HG03064 (cell line): ENCODE data around the gene CYB5R4.

ENCODE experiments used
- ATAC-seq: cut with Tn5 transposase; IDR thresholded peaks from one replicate; pipeline ENCODE4 v1.9.1; 2021; ENCODE audit warnings: low read depth; ENCODE audit not compliant: unreplicated experiment

The CYB5R4 gene

GRCh38 chr6:83976037-83976755 is 116.7 kb downstream of the CYB5R4 start:
- no peak for ATAC-seq

GRCh38 chr6:83976871-83977270 is 117.4 kb downstream of the CYB5R4 start:
- no peak for ATAC-seq

GRCh38 chr6:83978324-83978734 is 118.8 kb downstream of the CYB5R4 start:
- ATAC-seq: no peak

- no peak for ATAC-seq
Observed at GRCh38 chr6:83978997-83979396, 119.5 kb downstream of the CYB5R4 start.

GRCh38 chr6:83984411-83984810 is 124.9 kb downstream of the CYB5R4 start:
- ATAC-seq: no peak

- ATAC-seq: no peak
Observed at GRCh38 chr6:83985308-83985713, 125.8 kb downstream of the CYB5R4 start.

- no peak for ATAC-seq
Observed at GRCh38 chr6:83985715-83986114, 126.2 kb downstream of the CYB5R4 start.

GRCh38 chr6:83998021-83998584 is 138.6 kb downstream of the CYB5R4 start:
- ATAC-seq: no peak

GRCh38 chr6:84001119-84001518 is 141.6 kb downstream of the CYB5R4 start:
- ATAC-seq: no peak

GRCh38 chr6:84002226-84002625 is 142.7 kb downstream of the CYB5R4 start:
- ATAC-seq: no peak

- no peak for ATAC-seq
Observed at GRCh38 chr6:84003131-84003530, 143.6 kb downstream of the CYB5R4 start.

- no peak for ATAC-seq
Observed at GRCh38 chr6:84003654-84004053, 144.2 kb downstream of the CYB5R4 start.

GRCh38 chr6:84007871-84008270 is 148.4 kb downstream of the CYB5R4 start:
- ATAC-seq: no peak

GRCh38 chr6:84013354-84013753 is 153.9 kb downstream of the CYB5R4 start:
- no peak for ATAC-seq

- no peak for ATAC-seq
Observed at GRCh38 chr6:84013931-84014330, 154.4 kb downstream of the CYB5R4 start.

GRCh38 chr6:84016029-84016428 is 156.5 kb downstream of the CYB5R4 start:
- no peak for ATAC-seq
